HUES64 (cell line): ENCODE results near the gene PC.

ENCODE experiments used
- H3K27ac ChIP-seq: 2 replicates; pipeline ENCODE4 v1.7.0; 2013; ENCODE audit warnings: low read depth, low read length, inconsistent platforms
- H3K27me3 ChIP-seq: 2 replicates; pipeline ENCODE4 v1.6.1; 2013; ENCODE audit warnings: mild to moderate bottlenecking, low read length; ENCODE audit not compliant: insufficient read depth
- H3K36me3 ChIP-seq: 2 replicates; pipeline ENCODE4 v1.6.1; 2013; ENCODE audit warnings: mild to moderate bottlenecking, low read length; ENCODE audit not compliant: insufficient read depth
- H3K4me1 ChIP-seq: 2 replicates; pipeline ENCODE4 v1.6.1; 2013; ENCODE audit warnings: mild to moderate bottlenecking, low read length, moderate library complexity; ENCODE audit not compliant: insufficient read depth
- H3K4me3 ChIP-seq: 2 replicates; pipeline ENCODE4 v1.5.1; 2013; ENCODE audit warnings: mild to moderate bottlenecking, low read length, moderate library complexity
- H3K9ac ChIP-seq: 2 replicates; pipeline ENCODE4 v1.6.1; 2013; ENCODE audit warnings: mild to moderate bottlenecking, low read depth, low read length
- H3K9me3 ChIP-seq: 2 replicates; pipeline ENCODE4 v1.6.1; 2013; ENCODE audit warnings: low read depth, low read length; ENCODE audit not compliant: insufficient read depth
- WGBS: fragments of 150-250, 120-280 bp; methylation state at CpG from one replicate; pipeline ENCODE4 v1.1.7; 2013; ENCODE audit warnings: missing lambda C conversion rate; 5-methylcytosine and 5-hydroxymethylcytosine counted together

The PC gene

GRCh38 chr11:66978229-66978628 lies 20.0 kb upstream of the PC start:
- H3K4me1 ChIP-seq = no peaks in the 10 kb centered on the region; the same call in 1 of the 2 replicates
- no peak overlapping the region for H3K27ac ChIP-seq
- no peaks in the 10 kb centered on the region for H3K27me3 ChIP-seq

DNA sequence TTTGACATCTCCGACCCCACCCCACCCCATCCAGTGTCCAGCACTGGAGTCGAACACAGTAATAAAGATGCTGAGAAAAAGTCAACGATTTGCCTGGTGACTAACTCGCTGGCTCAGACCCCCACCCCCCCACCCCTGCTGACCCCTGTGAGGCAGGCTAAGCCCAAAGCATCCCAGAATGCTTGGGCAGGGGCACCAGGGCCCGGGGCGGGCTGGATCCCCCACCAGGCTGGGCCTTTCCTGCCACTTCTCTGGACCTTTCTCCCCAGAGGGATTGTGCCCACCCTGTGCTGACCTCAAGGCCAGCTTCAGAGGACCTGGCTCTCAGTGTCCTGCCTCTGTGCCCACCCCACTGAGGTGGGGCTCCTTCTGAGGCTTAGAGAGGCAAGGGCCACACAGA lies 18.7 kb upstream of the PC start:
- no peaks in the 10 kb centered on the region; the same call in 1 of the 2 replicates for H3K4me1 ChIP-seq
- no peaks in the 10 kb centered on the region for H3K36me3 ChIP-seq
- H3K27ac ChIP-seq = no peak overlapping the region
- H3K9me3 ChIP-seq = peaks cover 2% of the 10 kb centered on the region; the same call in 1 of the 2 replicates
- WGBS = 84% methylated on average over 6 of the region's 6 CpGs
- no peaks in the 10 kb centered on the region for H3K27me3 ChIP-seq
- no peak overlapping the region for H3K4me3 ChIP-seq
- no peak overlapping the region for H3K9ac ChIP-seq

More at GRCh38 chr11:66978229-66978628, 20.0 kb upstream of the PC start:
- Histone ChIP-seq H3K9ac (no peak overlapping the region), H3K9me3 (peaks cover 2% of the 10 kb centered on the region; the same call in 1 of the 2 replicates), H3K4me3 (no peak overlapping the region), H3K36me3 (no peaks in the 10 kb centered on the region)
- WGBS = 89% methylated on average over 2 of the region's 2 CpGs

DNA sequence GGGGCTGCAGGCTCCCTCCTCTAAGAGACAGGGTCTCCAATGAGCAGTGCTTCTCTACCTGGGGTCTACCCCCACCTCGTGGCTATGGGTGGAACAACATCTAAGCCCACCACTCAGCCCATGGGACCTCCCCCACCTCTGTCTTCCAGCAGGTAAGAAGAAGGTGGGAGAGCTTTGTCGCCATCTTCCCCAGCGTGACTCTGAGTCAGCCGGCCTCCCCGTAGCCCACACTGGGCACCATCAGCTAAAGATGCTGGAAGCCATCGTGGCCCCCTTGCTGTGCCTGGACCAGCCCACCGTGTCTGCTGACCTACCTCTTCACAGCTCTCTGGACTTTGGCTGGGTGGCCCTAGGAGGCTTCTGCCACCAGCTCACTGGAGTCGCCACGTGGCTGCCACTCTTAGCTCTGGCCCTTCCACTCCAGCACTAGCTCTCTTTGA lies 17.9 kb upstream of the PC start:
- no peaks in the 10 kb centered on the region; the same call in 1 of the 2 replicates for H3K4me1 ChIP-seq
- H3K9ac ChIP-seq = no peak overlapping the region
- H3K4me3 ChIP-seq = no peak overlapping the region
- H3K27ac ChIP-seq = no peak overlapping the region
- WGBS = 45% methylated on average over 9 of the region's 9 CpGs
- peaks cover 2% of the 10 kb centered on the region; the same call in 1 of the 2 replicates for H3K9me3 ChIP-seq
- no peaks in the 10 kb centered on the region for H3K36me3 ChIP-seq
- H3K27me3 ChIP-seq = no peaks in the 10 kb centered on the region

DNA sequence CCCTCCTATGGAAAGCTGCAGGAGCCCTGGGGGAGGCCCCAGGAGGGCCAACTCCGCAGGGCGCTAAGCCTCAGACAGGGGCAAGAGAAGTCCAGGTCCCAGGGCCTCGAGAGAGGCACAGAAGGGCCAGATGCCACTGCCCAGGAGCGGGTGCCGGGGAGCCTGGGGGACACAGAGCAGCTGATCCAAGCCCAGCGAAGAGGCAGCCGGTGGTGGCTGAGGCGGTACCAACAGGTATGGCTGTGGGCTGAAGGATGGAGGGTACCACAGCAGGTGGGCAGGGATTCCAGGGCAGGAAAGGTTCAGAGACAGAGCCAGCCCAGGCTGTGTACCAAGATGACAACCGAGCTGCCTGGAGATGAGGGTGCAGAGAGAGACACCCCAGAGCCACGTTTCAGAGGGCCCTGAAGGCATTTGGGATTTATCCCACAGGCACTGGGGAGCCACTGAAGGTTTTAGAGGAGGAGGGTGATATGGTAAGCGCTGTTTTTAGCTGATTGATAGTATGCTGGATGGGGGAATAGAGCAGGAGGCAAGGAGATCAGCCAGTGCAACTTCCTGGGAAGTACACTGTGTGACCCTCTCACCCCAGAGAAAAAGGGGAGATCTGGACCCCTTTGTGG lies 17.3 kb upstream of the PC start:
- Histone ChIP-seq H3K4me3 (no peak overlapping the region), H3K4me1 (no peaks in the 10 kb centered on the region; the same call in 1 of the 2 replicates), H3K9ac (no peak overlapping the region), H3K36me3 (no peaks in the 10 kb centered on the region), H3K27ac (no peak overlapping the region), H3K27me3 (no peaks in the 10 kb centered on the region), H3K9me3 (peaks cover 2% of the 10 kb centered on the region; the same call in 1 of the 2 replicates)
- 70% methylated on average over 11 of the region's 11 CpGs for WGBS

DNA sequence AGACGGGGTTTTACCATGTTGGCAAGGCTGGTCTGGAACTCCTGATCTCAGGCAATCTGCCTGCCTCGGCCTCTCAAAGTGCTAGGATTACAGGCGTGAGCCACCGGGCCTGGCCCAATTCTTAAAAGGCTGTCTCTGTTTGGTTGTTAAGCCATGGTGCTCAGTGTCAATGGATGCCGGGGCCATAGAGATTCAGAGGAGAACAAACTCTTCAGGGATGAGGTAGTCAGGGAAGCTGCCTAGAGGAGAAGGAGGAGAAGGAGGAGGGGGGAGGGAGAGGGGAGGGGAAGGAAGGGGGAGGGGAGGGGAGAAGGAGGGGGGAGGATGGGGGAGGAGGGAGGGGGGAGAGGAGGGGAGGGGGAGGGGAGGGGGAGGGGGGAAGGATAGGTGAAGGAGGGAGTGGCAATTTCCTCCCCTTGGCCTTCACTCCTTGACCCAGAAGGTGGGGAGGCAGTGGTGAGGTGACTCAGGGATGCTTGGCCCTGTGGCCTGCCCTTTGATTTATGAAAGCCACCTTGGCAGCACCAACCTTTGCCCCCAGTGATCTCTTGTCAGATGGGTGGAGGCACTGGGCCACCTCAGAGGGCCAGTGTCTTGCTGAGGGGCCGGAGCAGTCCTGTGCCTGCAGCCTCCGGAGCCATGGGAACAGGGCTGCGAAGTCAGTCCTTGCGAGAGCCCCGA lies 16.7 kb upstream of the PC start, which contains the start of gene C11orf86:
TSS of gene C11orf86 (plus strand) at position 581 of the 681 bp plus-strand sequence. CDS start at position 640, 59 bp downstream.
- Histone ChIP-seq H3K36me3 (no peaks in the 10 kb centered on the region), H3K4me3 (no peak within 1 kb of the TSS), H3K27ac (no peak within 1 kb of the TSS), H3K9me3 (peaks cover 2% of the 10 kb centered on the region; the same call in 1 of the 2 replicates), H3K4me1 (no peaks in the 10 kb centered on the region; the same call in 1 of the 2 replicates), H3K9ac (no peak within 1 kb of the TSS), H3K27me3 (no peaks in the 10 kb centered on the region)
- WGBS = 67% methylated on average over 10 of the region's 10 CpGs

DNA sequence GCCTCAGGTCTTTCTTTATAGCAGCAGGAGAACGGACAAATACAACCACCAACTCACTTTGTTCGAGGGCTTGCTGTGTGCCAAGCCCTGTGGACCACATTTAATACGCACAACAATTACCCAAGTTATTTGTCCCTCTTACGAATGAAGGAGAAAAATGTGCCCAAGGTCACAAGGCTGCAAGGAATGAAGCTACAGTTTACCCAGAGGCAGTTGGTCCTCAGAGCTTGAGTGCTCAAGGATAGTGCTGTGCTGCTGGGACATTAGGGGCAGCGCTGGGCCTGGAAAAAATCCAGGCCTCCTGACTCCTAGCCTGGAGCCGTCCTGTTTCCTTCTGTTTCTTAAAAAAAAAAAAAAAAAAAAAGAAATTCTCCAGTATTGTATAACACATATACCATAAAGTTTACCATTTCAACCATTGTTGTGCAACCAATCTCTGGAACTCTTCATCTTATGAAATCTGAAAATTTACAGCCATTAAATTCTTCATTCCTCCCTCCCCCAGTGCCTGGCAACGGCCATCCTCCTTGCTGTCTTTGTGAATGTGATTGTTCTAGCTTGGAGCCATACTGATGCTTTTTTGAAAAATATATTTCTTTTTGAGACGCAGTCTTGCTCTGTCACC lies 15.9 kb upstream of the PC start:
- WGBS = 91% methylated on average over 7 of the region's 8 CpGs

DNA sequence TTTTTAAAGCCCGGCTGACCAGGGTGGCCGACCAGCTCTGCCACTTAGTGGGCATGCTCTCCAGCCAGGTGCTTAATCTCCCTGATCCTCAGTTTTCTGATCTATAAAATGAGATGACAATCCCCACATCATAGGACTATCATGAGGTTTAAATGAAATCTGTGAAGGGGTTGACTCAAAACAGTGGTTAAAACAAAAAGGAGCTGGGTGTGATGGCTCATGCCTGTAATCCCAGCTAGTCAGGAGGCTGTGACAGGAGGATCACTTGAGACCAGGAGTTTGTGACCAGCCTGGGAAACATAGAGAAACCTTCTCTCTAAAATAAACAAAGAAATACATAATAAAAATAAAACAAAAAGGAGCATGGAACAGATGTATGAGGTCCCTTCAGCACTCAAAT lies 13.3 kb upstream of the PC start:
- Histone ChIP-seq H3K27me3 (no peaks in the 10 kb centered on the region), H3K9me3 (no peaks in the 10 kb centered on the region), H3K9ac (no peak overlapping the region), H3K4me3 (no peak overlapping the region), H3K27ac (no peak overlapping the region), H3K36me3 (no peaks in the 10 kb centered on the region), H3K4me1 (no peaks in the 10 kb centered on the region; the same call in 1 of the 2 replicates)
- 86% methylated on average over 2 of the region's 2 CpGs for WGBS

More for the DNA sequence above, 15.9 kb upstream of the PC start:
- Histone ChIP-seq H3K4me3 (no peak overlapping the region), H3K27me3 (no peaks in the 10 kb centered on the region), H3K27ac (no peak overlapping the region), H3K9me3 (no peaks in the 10 kb centered on the region), H3K4me1 (no peaks in the 10 kb centered on the region; the same call in 1 of the 2 replicates), H3K36me3 (no peaks in the 10 kb centered on the region), H3K9ac (no peak overlapping the region)

- Histone ChIP-seq H3K27ac (no peak overlapping the region), H3K4me1 (no peaks in the 10 kb centered on the region; the same call in 1 of the 2 replicates), H3K9me3 (no peaks in the 10 kb centered on the region), H3K4me3 (no peak overlapping the region), H3K27me3 (no peaks in the 10 kb centered on the region), H3K9ac (no peak overlapping the region; the same call in 1 of the 2 replicates), H3K36me3 (no peaks in the 10 kb centered on the region)
- WGBS = 79% methylated on average over 3 of the region's 5 CpGs
These were observed 12.7 kb upstream of the PC start for GRCh38 chr11:66970807-66971442.

DNA sequence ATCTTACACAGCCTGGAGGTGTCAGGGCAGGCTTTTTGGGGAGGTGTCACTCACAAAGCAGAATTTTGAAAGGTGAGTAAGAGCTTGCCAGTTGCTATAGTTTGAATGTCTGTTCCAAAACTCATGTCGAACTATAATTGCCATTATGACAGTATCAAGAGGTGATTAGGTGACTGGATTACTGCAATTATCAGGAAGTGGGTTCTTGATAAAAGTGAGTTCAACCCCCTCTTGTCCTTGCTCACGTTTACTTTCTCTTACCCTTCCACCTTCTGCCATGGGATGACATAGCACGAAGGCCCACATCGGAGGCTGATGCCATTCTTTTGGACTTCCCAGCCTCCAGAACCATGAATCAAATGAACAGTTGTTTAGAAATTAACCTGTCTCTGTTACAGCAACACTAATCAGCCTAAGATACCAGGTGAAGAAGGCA lies 12.2 kb upstream of the PC start:
- Histone ChIP-seq H3K9ac (no peak overlapping the region), H3K27ac (no peak overlapping the region), H3K9me3 (no peaks in the 10 kb centered on the region), H3K4me1 (no peaks in the 10 kb centered on the region; the same call in 1 of the 2 replicates), H3K4me3 (no peak overlapping the region), H3K27me3 (no peaks in the 10 kb centered on the region), H3K36me3 (no peaks in the 10 kb centered on the region)
- WGBS = 92% methylated on average over 4 of the region's 4 CpGs

DNA sequence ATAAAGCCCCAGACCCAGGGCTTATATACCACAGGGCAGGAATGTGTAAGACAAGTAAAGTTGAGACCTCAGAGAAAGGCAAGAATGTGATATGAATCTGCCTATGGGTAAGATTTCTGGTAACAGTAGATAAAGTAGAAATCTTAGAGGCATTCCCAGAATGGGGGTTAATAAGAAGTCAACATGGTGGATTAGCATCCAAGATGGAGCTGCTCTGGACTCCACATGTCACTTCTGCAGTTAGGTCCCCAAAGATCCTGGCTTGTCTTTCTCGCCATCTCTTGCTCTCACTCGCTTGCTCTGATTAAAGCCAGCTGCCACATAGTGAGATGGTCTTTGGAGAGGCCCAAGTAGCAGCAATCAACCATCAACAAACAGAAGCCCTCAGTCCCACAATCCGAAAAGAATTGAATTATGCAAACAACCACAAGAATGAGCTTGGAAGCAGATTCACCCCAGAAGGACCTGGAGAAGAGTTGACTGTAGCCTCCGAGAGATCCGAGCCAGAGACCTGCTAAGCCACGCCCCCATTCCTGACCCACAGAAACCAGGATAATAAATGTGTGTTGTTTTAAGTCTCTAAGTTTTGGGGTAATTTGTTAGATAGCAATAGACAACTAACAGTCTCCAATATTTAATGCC lies 11.5 kb upstream of the PC start:
- 97% methylated on average over 6 of the region's 6 CpGs for WGBS

More for the DNA sequence above, 11.5 kb upstream of the PC start:
- Histone ChIP-seq H3K27me3 (no peaks in the 10 kb centered on the region), H3K9ac (no peak overlapping the region), H3K36me3 (no peaks in the 10 kb centered on the region), H3K4me1 (no peaks in the 10 kb centered on the region; the same call in 1 of the 2 replicates), H3K4me3 (no peak overlapping the region), H3K9me3 (no peaks in the 10 kb centered on the region), H3K27ac (no peak overlapping the region)
